Measurements from ENCODE around the gene MZT1. TPM values are rescaled to one million over a fixed set of nuclear protein-coding genes. Genes with fewer than 3 reads are reported as not detected.

MZT1 gene
- total RNA-seq, 1 donor from 2014 or later, result 22.5 TPM

Other genes starting within 250 kb of the MZT1 start
- 9.8 and 16.3 TPM in 2 replicates for gene BORA, start 294 bp upstream of the MZT1 start, total RNA-seq
- gene DIS3, start 54.3 kb upstream of the MZT1 start, total RNA-seq, result 27.4 and 28.8 TPM in 2 replicates
- 13.1 and 17.4 TPM in 2 replicates for gene PIBF1, start 54.5 kb upstream of the MZT1 start, total RNA-seq